Measurements from ENCODE around the gene OR2T10. TPM values are rescaled to one million over a fixed set of nuclear protein-coding genes. Genes with fewer than 3 reads are reported as not detected.
"Not testable (repeated sequence)": the region's sequence is repeated elsewhere in the genome, so short reads cannot be mapped to it uniquely, and the experiment has no call there.

Gene OR2T10
- total and polyA plus RNA-seq, 4 donors, result not detected

DNA sequence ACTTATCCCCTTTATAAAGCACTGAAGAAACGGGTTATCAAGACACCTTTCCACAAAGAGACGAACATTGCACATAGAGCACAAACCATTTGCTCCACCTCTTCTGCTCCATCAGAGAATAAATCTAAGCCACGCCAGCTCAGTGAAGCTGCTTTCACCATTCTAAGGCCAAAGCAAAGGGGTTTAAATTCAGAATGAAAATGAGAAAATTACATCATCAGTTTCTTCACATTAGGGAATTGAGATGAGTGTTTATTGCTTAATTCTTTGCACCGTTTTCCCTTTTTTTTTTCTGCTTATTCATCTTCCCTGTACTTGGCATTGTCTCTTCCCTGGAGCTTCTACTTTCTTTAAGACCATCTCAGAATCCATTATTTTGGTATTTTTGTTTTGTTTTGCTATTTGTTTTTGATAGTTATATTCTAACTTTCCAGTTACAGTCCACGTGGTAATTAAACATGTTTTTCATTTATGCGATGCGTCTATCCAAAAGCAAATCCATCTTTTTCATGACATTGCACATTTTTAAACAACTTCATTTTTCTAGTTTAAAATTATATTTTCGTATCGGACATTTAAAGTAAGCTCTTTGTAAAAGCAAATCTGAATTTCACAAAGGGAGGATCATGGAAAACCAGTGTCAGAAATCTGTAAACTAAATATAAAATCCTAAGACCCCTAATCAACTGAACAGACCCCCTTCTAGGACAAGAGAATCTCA is 21.1 kb downstream of the OR2T10 start:
- no peaks in the 10 kb centered on the region for H3K36me3 ChIP-seq (ENCODE audit: control insufficient read depth in 4 of 4, insufficient read depth in 4 of 4, low read length in 4 of 4)
- TF ChIP-seq, protein P1, sequence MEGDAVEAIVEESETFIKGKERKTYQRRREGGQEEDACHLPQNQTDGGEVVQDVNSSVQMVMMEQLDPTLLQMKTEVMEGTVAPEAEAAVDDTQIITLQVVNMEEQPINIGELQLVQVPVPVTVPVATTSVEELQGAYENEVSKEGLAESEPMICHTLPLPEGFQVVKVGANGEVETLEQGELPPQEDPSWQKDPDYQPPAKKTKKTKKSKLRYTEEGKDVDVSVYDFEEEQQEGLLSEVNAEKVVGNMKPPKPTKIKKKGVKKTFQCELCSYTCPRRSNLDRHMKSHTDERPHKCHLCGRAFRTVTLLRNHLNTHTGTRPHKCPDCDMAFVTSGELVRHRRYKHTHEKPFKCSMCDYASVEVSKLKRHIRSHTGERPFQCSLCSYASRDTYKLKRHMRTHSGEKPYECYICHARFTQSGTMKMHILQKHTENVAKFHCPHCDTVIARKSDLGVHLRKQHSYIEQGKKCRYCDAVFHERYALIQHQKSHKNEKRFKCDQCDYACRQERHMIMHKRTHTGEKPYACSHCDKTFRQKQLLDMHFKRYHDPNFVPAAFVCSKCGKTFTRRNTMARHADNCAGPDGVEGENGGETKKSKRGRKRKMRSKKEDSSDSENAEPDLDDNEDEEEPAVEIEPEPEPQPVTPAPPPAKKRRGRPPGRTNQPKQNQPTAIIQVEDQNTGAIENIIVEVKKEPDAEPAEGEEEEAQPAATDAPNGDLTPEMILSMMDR (IDR thresholded peaks at IDR 0.05; ENCODE audit: control extremely low read depth, extremely low read depth), result no peak
- no peak for ATAC-seq (ENCODE audit: insufficient read depth, low FRiP score)
- H3K4me1 ChIP-seq (ENCODE audit: control insufficient read depth in 5 of 5, insufficient read depth in 5 of 5, low read length in 5 of 5), result no peaks in the 10 kb centered on the region
- no peak for DNase-seq
- no peak overlapping the region for H3K4me3 ChIP-seq
- H3K9me3 ChIP-seq (ENCODE audit: control insufficient read depth in 4 of 4, insufficient read depth in 3 of 4, low read length in 3 of 4), result no peaks in the 10 kb centered on the region
- H3K9ac ChIP-seq (ENCODE audit: insufficient read depth in 1 of 2, low read length in 2 of 2), result no peak overlapping the region
- no peak overlapping the region for H3K27ac ChIP-seq (ENCODE audit: low read depth in 1 of 2, low read length in 1 of 2)
- H3K27me3 ChIP-seq (ENCODE audit: control insufficient read depth in 3 of 3, insufficient read depth in 3 of 3, low read length in 2 of 3), result no peaks in the 10 kb centered on the region
- 70 to 74% methylated on average over 9 of the region's 9 CpGs for WGBS, 2 donors

DNA sequence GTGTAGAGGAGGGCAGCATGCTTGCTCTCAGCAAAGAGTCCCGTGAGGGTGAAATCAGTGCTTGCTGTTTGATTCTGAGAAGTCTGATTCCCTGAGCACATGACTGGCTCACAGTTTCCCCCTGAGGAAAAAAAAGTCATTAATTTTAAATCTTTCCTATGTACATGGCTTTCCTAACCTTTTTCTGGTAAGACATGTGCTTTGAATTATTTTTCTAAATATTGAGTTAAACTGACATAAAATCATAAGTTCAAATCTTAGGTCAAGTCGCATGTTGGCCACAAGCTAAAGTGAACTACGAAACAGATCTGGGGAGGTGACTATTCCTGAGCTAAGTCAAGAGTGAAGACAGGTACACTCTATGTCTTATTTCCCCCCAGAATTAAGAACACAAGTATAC is 22.8 kb downstream of the OR2T10 start, which contains the start of gene OR2T34:
OR2T34 (minus strand) TSS at position 101 of the 400 bp plus-strand sequence; CDS start at position 101, 0 bp downstream.
- not testable (repeated sequence) for ATAC-seq (ENCODE audit: insufficient read depth, low FRiP score); H3K4me3 ChIP-seq; H3K36me3 ChIP-seq (ENCODE audit: control insufficient read depth in 4 of 4, insufficient read depth in 4 of 4, low read length in 4 of 4); H3K9ac ChIP-seq (ENCODE audit: insufficient read depth in 1 of 2, low read length in 2 of 2); H3K27ac ChIP-seq (ENCODE audit: low read depth in 1 of 2, low read length in 1 of 2); H3K4me1 ChIP-seq (ENCODE audit: control insufficient read depth in 5 of 5, insufficient read depth in 5 of 5, low read length in 5 of 5); H3K9me3 ChIP-seq (ENCODE audit: control insufficient read depth in 4 of 4, insufficient read depth in 3 of 4, low read length in 3 of 4); DNase-seq; H3K27me3 ChIP-seq (ENCODE audit: control insufficient read depth in 3 of 3, insufficient read depth in 3 of 3, low read length in 2 of 3)
- 87 to 92% methylated on average over 3 of the region's 3 CpGs for WGBS, 2 donors

DNA sequence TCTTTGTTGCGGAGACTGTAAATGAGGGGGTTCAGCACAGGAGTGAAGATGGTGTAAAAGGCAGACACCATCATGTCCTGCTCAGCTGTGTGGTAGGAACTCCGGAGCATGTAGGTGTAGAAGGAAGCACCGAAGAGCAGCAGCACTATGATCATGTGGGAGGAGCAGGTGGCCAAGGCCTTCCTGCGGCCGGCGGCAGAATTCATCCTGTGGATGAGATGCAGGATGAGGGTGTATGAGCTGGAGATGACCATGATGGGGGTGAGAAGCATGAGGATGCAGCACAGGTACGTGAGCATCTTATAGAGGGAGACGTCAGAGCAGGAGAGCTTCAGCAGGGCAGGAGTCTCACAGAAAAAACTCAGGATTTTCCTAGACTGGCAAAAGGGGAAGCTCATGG is 23.6 kb downstream of the OR2T10 start:
- H3K9ac ChIP-seq (ENCODE audit: insufficient read depth in 1 of 2, low read length in 2 of 2); H3K27ac ChIP-seq (ENCODE audit: low read depth in 1 of 2, low read length in 1 of 2); H3K36me3 ChIP-seq (ENCODE audit: control insufficient read depth in 4 of 4, insufficient read depth in 4 of 4, low read length in 4 of 4); H3K27me3 ChIP-seq (ENCODE audit: control insufficient read depth in 3 of 3, insufficient read depth in 3 of 3, low read length in 2 of 3); DNase-seq; H3K4me3 ChIP-seq; ATAC-seq (ENCODE audit: insufficient read depth, low FRiP score); H3K9me3 ChIP-seq (ENCODE audit: control insufficient read depth in 4 of 4, insufficient read depth in 3 of 4, low read length in 3 of 4); H3K4me1 ChIP-seq (ENCODE audit: control insufficient read depth in 5 of 5, insufficient read depth in 5 of 5, low read length in 5 of 5): not testable (repeated sequence)
- 93 to 100% methylated on average over 2 to 5 of the region's 8 CpGs for WGBS, 2 donors

DNA sequence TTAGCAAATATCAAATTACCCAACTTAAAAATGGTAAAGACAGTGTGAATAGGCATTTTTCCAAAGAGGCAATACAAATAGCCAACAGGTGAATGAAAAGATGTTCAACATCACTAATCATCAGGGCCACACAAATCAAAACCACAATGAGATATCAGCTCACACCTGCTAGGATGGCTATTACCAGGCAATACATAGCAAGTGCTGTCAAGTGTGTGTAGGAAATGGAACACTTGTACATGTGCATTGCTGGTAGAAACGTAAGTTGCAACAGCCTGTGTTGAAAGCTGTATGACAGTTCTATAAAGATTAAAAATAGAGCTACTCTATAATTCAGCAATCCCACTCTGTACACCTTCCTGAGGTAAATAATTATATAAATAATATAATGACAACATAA is 25.5 kb downstream of the OR2T10 start:
- H3K4me1 ChIP-seq (ENCODE audit: control insufficient read depth in 5 of 5, insufficient read depth in 5 of 5, low read length in 5 of 5); H3K9me3 ChIP-seq (ENCODE audit: control insufficient read depth in 4 of 4, insufficient read depth in 3 of 4, low read length in 3 of 4); H3K27me3 ChIP-seq (ENCODE audit: control insufficient read depth in 3 of 3, insufficient read depth in 3 of 3, low read length in 2 of 3); H3K36me3 ChIP-seq (ENCODE audit: control insufficient read depth in 4 of 4, insufficient read depth in 4 of 4, low read length in 4 of 4); H3K4me3 ChIP-seq; DNase-seq; H3K9ac ChIP-seq (ENCODE audit: insufficient read depth in 1 of 2, low read length in 2 of 2); H3K27ac ChIP-seq (ENCODE audit: low read depth in 1 of 2, low read length in 1 of 2); ATAC-seq (ENCODE audit: insufficient read depth, low FRiP score): not testable (repeated sequence)
- WGBS, 2 donors, result no CpG with 5 or more reads among the region's 1 CpG

DNA sequence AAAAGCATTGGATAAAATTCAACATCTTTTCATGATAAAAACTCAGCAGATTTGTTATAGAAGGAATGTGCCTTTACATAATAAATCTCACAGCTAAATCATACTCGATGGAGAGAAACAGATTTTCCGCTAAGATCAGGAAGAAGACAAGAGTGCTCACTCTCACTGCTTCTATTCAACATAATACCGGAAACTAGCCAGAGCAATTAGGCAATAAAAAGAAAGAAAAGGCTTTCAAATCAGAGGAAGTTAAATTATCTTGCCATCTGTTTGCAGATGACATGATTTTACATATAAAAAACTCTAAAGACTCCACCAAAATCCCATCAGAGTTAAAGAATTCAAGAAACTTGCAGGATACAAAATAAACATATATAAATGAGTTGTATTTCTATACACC is 26.7 kb downstream of the OR2T10 start:
- H3K4me1 ChIP-seq (ENCODE audit: control insufficient read depth in 5 of 5, insufficient read depth in 5 of 5, low read length in 5 of 5); H3K36me3 ChIP-seq (ENCODE audit: control insufficient read depth in 4 of 4, insufficient read depth in 4 of 4, low read length in 4 of 4); DNase-seq; H3K9me3 ChIP-seq (ENCODE audit: control insufficient read depth in 4 of 4, insufficient read depth in 3 of 4, low read length in 3 of 4); H3K27me3 ChIP-seq (ENCODE audit: control insufficient read depth in 3 of 3, insufficient read depth in 3 of 3, low read length in 2 of 3); H3K4me3 ChIP-seq; H3K9ac ChIP-seq (ENCODE audit: insufficient read depth in 1 of 2, low read length in 2 of 2); H3K27ac ChIP-seq (ENCODE audit: low read depth in 1 of 2, low read length in 1 of 2); ATAC-seq (ENCODE audit: insufficient read depth, low FRiP score): not testable (repeated sequence)
- WGBS, 2 donors, result 29 to 68% methylated on average over 3 of the region's 3 CpGs

DNA sequence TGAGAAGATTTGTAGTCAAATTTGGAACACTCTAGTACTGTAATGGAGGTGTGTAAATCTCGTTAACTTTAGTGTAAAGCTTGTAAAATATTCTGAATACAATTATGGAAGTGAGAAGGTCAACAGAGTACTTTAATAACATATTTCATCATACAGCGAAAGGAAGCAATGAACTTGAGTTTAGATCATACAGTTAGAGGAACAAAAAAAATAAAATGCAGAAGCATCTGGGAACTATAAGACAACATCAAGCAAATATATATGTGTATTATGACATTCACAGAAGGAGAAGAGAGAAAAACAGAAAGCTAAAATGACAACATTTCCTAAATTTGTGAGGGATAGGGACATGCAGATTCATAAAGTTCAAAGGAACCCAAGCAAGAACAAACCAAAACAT is 28.5 kb downstream of the OR2T10 start:
- ATAC-seq (ENCODE audit: insufficient read depth, low FRiP score); H3K27me3 ChIP-seq (ENCODE audit: control insufficient read depth in 3 of 3, insufficient read depth in 3 of 3, low read length in 2 of 3); H3K9ac ChIP-seq (ENCODE audit: insufficient read depth in 1 of 2, low read length in 2 of 2); H3K4me1 ChIP-seq (ENCODE audit: control insufficient read depth in 5 of 5, insufficient read depth in 5 of 5, low read length in 5 of 5); DNase-seq; H3K36me3 ChIP-seq (ENCODE audit: control insufficient read depth in 4 of 4, insufficient read depth in 4 of 4, low read length in 4 of 4); H3K4me3 ChIP-seq; H3K9me3 ChIP-seq (ENCODE audit: control insufficient read depth in 4 of 4, insufficient read depth in 3 of 4, low read length in 3 of 4); H3K27ac ChIP-seq (ENCODE audit: low read depth in 1 of 2, low read length in 1 of 2): not testable (repeated sequence)
- WGBS, 2 donors, result 23 to 33% methylated on average over 2 of the region's 2 CpGs

DNA sequence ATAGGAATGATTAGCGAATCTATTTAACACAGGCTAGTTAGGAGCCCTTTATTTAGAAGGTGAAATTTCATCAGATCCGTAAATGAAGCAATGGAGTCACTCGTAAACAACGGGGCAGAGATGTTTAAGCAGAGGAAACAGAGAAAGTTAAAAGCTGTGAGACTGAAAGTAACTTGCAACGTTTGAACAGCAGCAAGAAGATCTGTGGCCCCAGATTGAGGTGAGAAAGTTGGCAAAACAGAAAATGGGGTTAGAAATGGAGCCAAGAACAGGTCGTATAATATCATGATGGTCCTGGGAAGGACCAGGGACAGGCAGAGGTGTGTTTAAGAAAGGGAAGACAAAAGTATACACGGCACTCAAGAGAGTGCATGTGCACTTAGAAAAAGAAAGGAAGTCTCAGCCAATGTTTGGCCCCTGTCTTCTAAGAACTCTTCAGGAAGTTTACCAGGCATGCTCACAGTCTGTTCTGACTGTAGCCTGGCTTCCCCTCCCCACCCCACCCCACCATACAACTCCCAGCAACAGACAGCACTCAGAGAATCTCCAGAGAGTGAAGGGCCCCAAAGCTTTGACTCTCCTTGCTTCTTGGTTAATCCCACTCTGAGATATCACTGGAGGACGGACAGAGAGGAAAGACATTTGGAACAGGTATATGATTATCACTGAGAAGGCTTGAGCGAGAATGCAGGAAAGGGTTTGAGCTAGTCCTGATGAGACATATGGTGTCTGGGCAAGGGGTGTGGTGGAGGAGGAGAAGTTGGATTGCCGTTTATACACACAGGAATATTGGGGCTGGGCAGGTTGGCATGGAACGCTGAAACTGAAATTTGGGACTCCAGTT is 31.7 kb downstream of the OR2T10 start:
- H3K27me3 ChIP-seq (ENCODE audit: control insufficient read depth in 3 of 3, insufficient read depth in 3 of 3, low read length in 2 of 3); H3K36me3 ChIP-seq (ENCODE audit: control insufficient read depth in 4 of 4, insufficient read depth in 4 of 4, low read length in 4 of 4); H3K9me3 ChIP-seq (ENCODE audit: control insufficient read depth in 4 of 4, insufficient read depth in 3 of 4, low read length in 3 of 4); ATAC-seq (ENCODE audit: insufficient read depth, low FRiP score); H3K27ac ChIP-seq (ENCODE audit: low read depth in 1 of 2, low read length in 1 of 2); H3K4me1 ChIP-seq (ENCODE audit: control insufficient read depth in 5 of 5, insufficient read depth in 5 of 5, low read length in 5 of 5); DNase-seq; H3K9ac ChIP-seq (ENCODE audit: insufficient read depth in 1 of 2, low read length in 2 of 2); H3K4me3 ChIP-seq: not testable (repeated sequence)
- 55 to 62% methylated on average over 10 to 11 of the region's 11 CpGs for WGBS, 2 donors

Measured in lung (tissue), 12 donors.